ENCODE data around the gene ANKRD45. TPM values are rescaled to one million over a fixed set of nuclear protein-coding genes. Genes with fewer than 3 reads are reported as not detected.
"Not testable (repeated sequence)": the region's sequence is repeated elsewhere in the genome, so short reads cannot be mapped to it uniquely, and the experiment has no call there.

ANKRD45 gene
- total and polyA plus RNA-seq, 2 donors: 0.33 to 0.71 TPM

GRCh38 chr1:173637236-173638042 is 32.2 kb downstream of the ANKRD45 start:
- not testable (repeated sequence) for H3K27me3 ChIP-seq (ENCODE audit: control insufficient read depth in 2 of 2, insufficient read depth in 1 of 2, low read length in 1 of 2); DNase-seq (ENCODE audit: low read depth in 6 of 9, low spot score in 9 of 9); H3K4me1 ChIP-seq (ENCODE audit: control insufficient read depth in 2 of 2, insufficient read depth in 2 of 2, low read length in 2 of 2); H3K36me3 ChIP-seq (ENCODE audit: control insufficient read depth in 2 of 2, insufficient read depth in 2 of 2, low read length in 1 of 2); H3K9me3 ChIP-seq (ENCODE audit: control insufficient read depth in 2 of 2, insufficient read depth in 1 of 2, low read length in 1 of 2); H3K4me3 ChIP-seq (ENCODE audit: low read length in 2 of 2)
- WGBS: 97% methylated on average over 6 of the region's 6 CpGs
- H3K27ac ChIP-seq (ENCODE audit: low read depth in 1 of 2, low read length in 1 of 2): peak overlapping the region in 1 of 2 donors; percentile 36

- WGBS: 100% methylated on average over 1 of the region's 1 CpG
- H3K9me3 ChIP-seq (ENCODE audit: control insufficient read depth in 2 of 2, insufficient read depth in 1 of 2, low read length in 1 of 2): peaks cover 0 to 6% of the 10 kb centered on the region in 2 donors
Observed at GRCh38 chr1:173635116-173635515, 34.5 kb downstream of the ANKRD45 start, which contains the start of gene TEX50. Gene TEX50 (plus strand): TSS chr1:173635338. CDS start chr1:173635522, 184 bp downstream.

GRCh38 chr1:173628888-173629287 is 40.8 kb downstream of the ANKRD45 start:
- no peak for DNase-seq (ENCODE audit: low read depth in 6 of 9, low spot score in 9 of 9)
- H3K36me3 ChIP-seq (ENCODE audit: control insufficient read depth in 2 of 2, insufficient read depth in 2 of 2, low read length in 1 of 2): no peaks in the 10 kb centered on the region
- H3K9me3 ChIP-seq (ENCODE audit: control insufficient read depth in 2 of 2, insufficient read depth in 1 of 2, low read length in 1 of 2): no peaks in the 10 kb centered on the region
- H3K27ac ChIP-seq (ENCODE audit: low read depth in 1 of 2, low read length in 1 of 2): no peak overlapping the region
- no peaks in the 10 kb centered on the region for H3K27me3 ChIP-seq (ENCODE audit: control insufficient read depth in 2 of 2, insufficient read depth in 1 of 2, low read length in 1 of 2)
- 91% methylated on average over 3 of the region's 3 CpGs for WGBS
- no peak overlapping the region for H3K4me3 ChIP-seq (ENCODE audit: low read length in 2 of 2)
- no peaks in the 10 kb centered on the region for H3K4me1 ChIP-seq (ENCODE audit: control insufficient read depth in 2 of 2, insufficient read depth in 2 of 2, low read length in 2 of 2)

More at GRCh38 chr1:173635116-173635515, 34.5 kb downstream of the ANKRD45 start, which contains the start of gene TEX50:
- no peak for DNase-seq (ENCODE audit: low read depth in 6 of 9, low spot score in 9 of 9)
- Histone ChIP-seq H3K27me3 (ENCODE audit: control insufficient read depth in 2 of 2, insufficient read depth in 1 of 2, low read length in 1 of 2) (no peaks in the 10 kb centered on the region), H3K27ac (ENCODE audit: low read depth in 1 of 2, low read length in 1 of 2) (no peak within 1 kb of the TSS), H3K4me1 (ENCODE audit: control insufficient read depth in 2 of 2, insufficient read depth in 2 of 2, low read length in 2 of 2) (no peaks in the 10 kb centered on the region), H3K36me3 (ENCODE audit: control insufficient read depth in 2 of 2, insufficient read depth in 2 of 2, low read length in 1 of 2) (no peaks in the 10 kb centered on the region), H3K4me3 (ENCODE audit: low read length in 2 of 2) (no peak within 1 kb of the TSS)

- Histone ChIP-seq H3K4me3 (ENCODE audit: low read length in 2 of 2) (no peak overlapping the region), H3K27ac (ENCODE audit: low read depth in 1 of 2, low read length in 1 of 2) (no peak overlapping the region), H3K36me3 (ENCODE audit: control insufficient read depth in 2 of 2, insufficient read depth in 2 of 2, low read length in 1 of 2) (no peaks in the 10 kb centered on the region), H3K27me3 (ENCODE audit: control insufficient read depth in 2 of 2, insufficient read depth in 1 of 2, low read length in 1 of 2) (no peaks in the 10 kb centered on the region), H3K9me3 (ENCODE audit: control insufficient read depth in 2 of 2, insufficient read depth in 1 of 2, low read length in 1 of 2) (no peaks in the 10 kb centered on the region), H3K4me1 (ENCODE audit: control insufficient read depth in 2 of 2, insufficient read depth in 2 of 2, low read length in 2 of 2) (no peaks in the 10 kb centered on the region)
- no peak for DNase-seq (ENCODE audit: low read depth in 6 of 9, low spot score in 9 of 9)
Observed at GRCh38 chr1:173627269-173627668, 42.4 kb downstream of the ANKRD45 start.

GRCh38 chr1:173616859-173617258 is 52.8 kb downstream of the ANKRD45 start:
- no peak for DNase-seq (ENCODE audit: low read depth in 6 of 9, low spot score in 9 of 9)
- Histone ChIP-seq H3K4me3 (ENCODE audit: low read length in 2 of 2) (no peak overlapping the region), H3K36me3 (ENCODE audit: control insufficient read depth in 2 of 2, insufficient read depth in 2 of 2, low read length in 1 of 2) (no peaks in the 10 kb centered on the region), H3K4me1 (ENCODE audit: control insufficient read depth in 2 of 2, insufficient read depth in 2 of 2, low read length in 2 of 2) (no peaks in the 10 kb centered on the region), H3K9me3 (ENCODE audit: control insufficient read depth in 2 of 2, insufficient read depth in 1 of 2, low read length in 1 of 2) (peaks cover 0 to 11% of the 10 kb centered on the region in 2 donors), H3K27me3 (ENCODE audit: control insufficient read depth in 2 of 2, insufficient read depth in 1 of 2, low read length in 1 of 2) (no peaks in the 10 kb centered on the region), H3K27ac (ENCODE audit: low read depth in 1 of 2, low read length in 1 of 2) (no peak overlapping the region)
- WGBS: 92% methylated on average over 4 of the region's 4 CpGs

- WGBS: 97% methylated on average over 32 of the region's 32 CpGs
- not testable (repeated sequence) for H3K9me3 ChIP-seq (ENCODE audit: control insufficient read depth in 2 of 2, insufficient read depth in 1 of 2, low read length in 1 of 2); H3K27me3 ChIP-seq (ENCODE audit: control insufficient read depth in 2 of 2, insufficient read depth in 1 of 2, low read length in 1 of 2); DNase-seq (ENCODE audit: low read depth in 6 of 9, low spot score in 9 of 9); H3K36me3 ChIP-seq (ENCODE audit: control insufficient read depth in 2 of 2, insufficient read depth in 2 of 2, low read length in 1 of 2); H3K27ac ChIP-seq (ENCODE audit: low read depth in 1 of 2, low read length in 1 of 2); H3K4me3 ChIP-seq (ENCODE audit: low read length in 2 of 2); H3K4me1 ChIP-seq (ENCODE audit: control insufficient read depth in 2 of 2, insufficient read depth in 2 of 2, low read length in 2 of 2)
Observed at GRCh38 chr1:173613086-173613485, 56.6 kb downstream of the ANKRD45 start.

- 95% methylated on average over 4 of the region's 4 CpGs for WGBS
- Histone ChIP-seq H3K27ac (ENCODE audit: low read depth in 1 of 2, low read length in 1 of 2) (no peak overlapping the region), H3K4me3 (ENCODE audit: low read length in 2 of 2) (no peak overlapping the region)
Observed at GRCh38 chr1:173608503-173609216, 61.0 kb downstream of the ANKRD45 start.

GRCh38 chr1:173603056-173603591 is 66.5 kb downstream of the ANKRD45 start, which contains the start of gene SLC9C2:
Gene SLC9C2 (minus strand): TSS chr1:173603072. CDS start chr1:173601776, 1,296 bp downstream.
- H3K36me3 ChIP-seq (ENCODE audit: control insufficient read depth in 2 of 2, insufficient read depth in 2 of 2, low read length in 1 of 2): no peaks in the 10 kb centered on the region
- 70% methylated on average over 5 of the region's 5 CpGs for WGBS
- no peaks in the 10 kb centered on the region for H3K4me1 ChIP-seq (ENCODE audit: control insufficient read depth in 2 of 2, insufficient read depth in 2 of 2, low read length in 2 of 2)
- H3K4me3 ChIP-seq (ENCODE audit: low read length in 2 of 2): no peak within 1 kb of the TSS
- no peak within 1 kb of the TSS for H3K27ac ChIP-seq (ENCODE audit: low read depth in 1 of 2, low read length in 1 of 2)
- H3K27me3 ChIP-seq (ENCODE audit: control insufficient read depth in 2 of 2, insufficient read depth in 1 of 2, low read length in 1 of 2): no peaks in the 10 kb centered on the region
- H3K9me3 ChIP-seq (ENCODE audit: control insufficient read depth in 2 of 2, insufficient read depth in 1 of 2, low read length in 1 of 2): no peaks in the 10 kb centered on the region
- DNase-seq (ENCODE audit: low read depth in 6 of 9, low spot score in 9 of 9): peak in 2 of 9 donors; percentile 3 to 8

More at GRCh38 chr1:173608503-173609216, 61.0 kb downstream of the ANKRD45 start:
- Histone ChIP-seq H3K36me3 (ENCODE audit: control insufficient read depth in 2 of 2, insufficient read depth in 2 of 2, low read length in 1 of 2) (no peaks in the 10 kb centered on the region), H3K9me3 (ENCODE audit: control insufficient read depth in 2 of 2, insufficient read depth in 1 of 2, low read length in 1 of 2) (no peaks in the 10 kb centered on the region), H3K4me1 (ENCODE audit: control insufficient read depth in 2 of 2, insufficient read depth in 2 of 2, low read length in 2 of 2) (no peaks in the 10 kb centered on the region), H3K27me3 (ENCODE audit: control insufficient read depth in 2 of 2, insufficient read depth in 1 of 2, low read length in 1 of 2) (no peaks in the 10 kb centered on the region)
- no peak for DNase-seq (ENCODE audit: low read depth in 6 of 9, low spot score in 9 of 9)

GRCh38 chr1:173601588-173601987 is 68.1 kb downstream of the ANKRD45 start:
- H3K9me3 ChIP-seq (ENCODE audit: control insufficient read depth in 2 of 2, insufficient read depth in 1 of 2, low read length in 1 of 2): no peaks in the 10 kb centered on the region

More at GRCh38 chr1:173601588-173601987, 68.1 kb downstream of the ANKRD45 start:
- Histone ChIP-seq H3K27me3 (ENCODE audit: control insufficient read depth in 2 of 2, insufficient read depth in 1 of 2, low read length in 1 of 2) (no peaks in the 10 kb centered on the region), H3K36me3 (ENCODE audit: control insufficient read depth in 2 of 2, insufficient read depth in 2 of 2, low read length in 1 of 2) (no peaks in the 10 kb centered on the region), H3K4me1 (ENCODE audit: control insufficient read depth in 2 of 2, insufficient read depth in 2 of 2, low read length in 2 of 2) (no peaks in the 10 kb centered on the region), H3K4me3 (ENCODE audit: low read length in 2 of 2) (no peak overlapping the region), H3K27ac (ENCODE audit: low read depth in 1 of 2, low read length in 1 of 2) (no peak overlapping the region)
- 97% methylated on average over 2 of the region's 2 CpGs for WGBS
- peak in 1 of 9 donors; percentile 3 for DNase-seq (ENCODE audit: low read depth in 6 of 9, low spot score in 9 of 9)

Data from thymus (tissue), 11 donors.